GM19099 (cell line): ENCODE data around the gene PLN.

Experiments used
- POLR2A ChIP-seq: IDR thresholded peaks from 3 replicates; pipeline ENCODE4 v1.6.1; 2011; ENCODE audit warnings: low read depth; ENCODE audit not compliant: insufficient read length; ENCODE audit errors: extremely low read depth

Gene PLN

DNA sequence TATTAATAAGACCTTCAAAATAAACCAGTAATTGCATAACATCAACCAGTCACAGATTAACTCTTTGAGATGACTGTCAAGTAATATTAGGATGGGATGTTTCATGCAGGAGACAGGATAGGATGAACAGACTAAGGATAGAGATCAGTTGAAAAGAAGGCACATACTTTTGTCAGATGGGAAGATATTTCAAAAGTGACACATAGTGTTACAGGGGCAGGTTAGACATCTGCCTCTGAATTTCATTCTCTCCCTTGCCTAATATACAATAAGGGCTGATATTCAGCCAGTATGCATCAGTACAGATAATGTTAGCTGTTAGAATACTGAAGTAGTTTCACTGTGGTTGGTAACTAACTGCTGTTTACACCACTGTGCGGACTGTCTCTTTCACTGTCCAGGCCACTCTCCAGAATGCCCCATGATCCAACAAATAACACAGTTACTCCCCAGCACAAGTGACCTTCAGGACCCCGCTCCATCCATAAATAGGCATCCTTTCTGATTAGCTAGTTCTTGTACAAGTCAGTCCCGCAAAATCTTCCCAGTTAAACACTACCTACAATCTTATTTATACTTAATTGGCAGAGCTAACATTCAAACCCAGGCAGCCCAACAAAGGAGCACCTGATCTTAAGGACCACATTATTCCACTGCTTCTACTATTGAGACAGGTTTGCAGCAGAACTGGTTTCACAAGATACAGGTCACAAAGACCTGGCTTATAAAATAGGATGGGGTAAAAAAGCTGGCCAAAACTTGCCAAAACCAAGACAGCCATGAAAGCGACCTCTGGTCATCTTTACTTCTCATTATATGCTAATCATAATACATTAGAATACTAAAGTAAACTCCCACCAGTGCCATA lies 21.9 kb upstream of the PLN start:
- no peak for TF ChIP-seq POLR2A

DNA sequence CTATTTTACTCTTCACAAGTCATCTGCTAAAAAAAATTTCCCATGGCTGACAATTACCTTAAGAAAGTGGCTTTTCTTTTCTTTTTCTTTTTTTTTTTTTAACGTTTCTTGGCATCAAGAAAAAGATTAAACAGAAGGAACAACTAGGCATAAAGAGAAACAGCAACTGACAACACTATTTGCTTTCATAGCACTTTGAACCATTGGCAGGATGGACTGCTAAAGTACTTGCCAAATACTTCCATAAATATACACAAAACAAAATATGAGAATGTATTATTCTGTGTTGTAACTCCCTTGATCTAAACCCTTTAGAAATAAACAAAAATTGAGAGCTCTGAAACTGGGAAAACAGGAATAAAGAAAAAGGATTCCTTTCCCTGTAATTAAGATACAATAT lies 20.0 kb upstream of the PLN start:
- TF ChIP-seq POLR2A, result no peak

DNA sequence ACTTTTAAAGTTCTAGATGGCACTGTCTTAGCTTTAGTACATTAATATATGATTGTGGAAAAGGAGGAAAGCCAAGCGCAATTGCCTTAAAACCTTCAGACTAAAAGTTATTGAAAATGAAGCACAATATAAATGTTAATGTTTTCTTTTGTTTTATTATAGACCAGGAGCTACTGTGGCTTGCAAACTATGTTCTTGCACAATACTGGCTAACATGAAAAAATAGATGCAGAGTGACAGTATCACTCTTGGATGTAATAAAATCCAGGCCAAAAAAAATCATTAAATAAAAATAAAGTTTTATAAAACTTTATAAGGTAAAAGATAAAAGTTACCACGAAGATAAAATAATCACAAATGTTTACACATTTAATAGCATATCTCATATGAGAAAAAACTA lies 18.3 kb upstream of the PLN start:
- TF ChIP-seq POLR2A, result no peak

DNA sequence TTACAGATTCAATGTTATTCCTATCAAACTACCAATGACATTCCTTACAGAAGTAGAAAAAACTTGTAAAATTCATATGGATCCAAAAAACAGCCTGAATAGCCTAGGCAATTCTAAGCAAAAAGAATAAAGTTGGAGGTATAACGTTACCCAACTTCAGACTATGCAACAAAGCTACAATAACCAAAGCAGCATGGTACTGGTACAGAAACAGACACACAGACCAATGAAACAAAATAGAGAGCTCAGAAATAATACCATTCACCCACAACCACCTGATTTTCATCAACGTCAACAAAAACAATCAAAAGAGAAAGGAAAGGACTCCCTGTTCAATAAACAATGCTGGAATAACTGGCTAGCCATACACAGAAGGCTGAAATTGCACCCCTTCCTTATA lies 17.2 kb upstream of the PLN start:
- no peak for TF ChIP-seq POLR2A

DNA sequence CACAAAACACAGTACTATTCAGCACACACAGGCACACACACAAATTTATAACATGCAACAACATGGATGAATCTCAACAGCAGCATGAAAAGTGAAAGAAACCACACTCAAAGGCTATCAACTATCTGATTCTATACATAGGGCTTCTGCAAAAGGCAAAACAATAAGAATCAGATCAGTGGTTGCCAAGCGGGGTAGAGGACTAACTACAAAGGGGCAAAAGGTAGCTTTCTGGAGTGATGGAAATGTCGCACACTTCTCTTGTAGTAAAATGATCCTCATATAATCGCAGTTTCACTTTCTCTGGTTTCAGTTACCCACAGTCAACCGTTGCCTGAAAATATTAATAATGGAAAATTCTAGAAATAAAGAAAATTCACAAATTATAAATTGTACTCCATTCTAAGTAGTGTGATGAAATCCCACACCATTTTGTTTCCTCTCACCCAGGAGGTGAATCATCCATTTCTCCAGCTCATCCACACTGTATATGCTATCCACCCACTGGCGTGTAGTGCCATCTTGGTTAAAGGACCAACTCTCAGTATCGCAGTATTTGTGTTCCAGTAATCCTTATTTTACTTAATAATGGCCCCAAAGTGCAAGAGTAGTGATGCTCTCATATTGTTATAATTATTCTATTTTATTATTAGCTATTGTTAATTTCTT lies 12.8 kb upstream of the PLN start:
- TF ChIP-seq POLR2A, result no peak

DNA sequence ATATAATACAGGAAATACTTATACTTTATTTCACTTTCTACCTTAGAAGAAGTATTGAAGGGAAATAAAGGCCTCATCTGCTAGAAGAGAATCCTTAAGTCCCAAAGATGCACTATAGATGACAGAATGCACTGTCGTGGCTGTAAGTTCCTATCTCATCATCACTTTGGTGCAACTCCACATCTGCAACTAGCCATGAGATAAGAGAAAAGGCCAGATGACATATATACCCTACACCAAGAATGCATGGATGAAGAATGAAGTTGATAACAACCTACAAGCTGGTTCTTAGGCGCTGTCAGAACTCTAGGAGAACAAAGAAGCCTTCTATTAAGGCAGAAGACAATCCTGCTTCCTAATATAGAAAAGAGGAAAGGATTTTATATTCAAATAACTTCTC lies 11.6 kb upstream of the PLN start:
- TF ChIP-seq POLR2A, result no peak

DNA sequence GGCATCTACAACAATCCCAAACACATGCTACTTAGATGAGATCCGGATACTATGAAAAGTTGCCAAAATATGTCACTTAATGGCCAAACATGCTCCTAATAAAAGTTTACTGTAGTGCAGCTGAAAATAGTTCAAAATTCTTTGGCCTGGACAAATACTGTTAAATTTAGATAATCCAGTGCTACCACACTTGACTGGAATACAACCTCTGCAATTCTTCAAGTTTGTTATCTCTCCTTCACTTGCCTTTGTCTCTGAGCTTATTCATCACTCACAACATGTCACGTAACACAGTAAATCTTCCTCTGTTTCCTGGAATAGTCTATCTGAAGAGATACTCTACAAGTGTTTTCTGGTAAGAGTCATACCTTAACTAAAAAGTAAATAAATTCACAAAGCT lies 10.5 kb upstream of the PLN start:
- TF ChIP-seq POLR2A, result no peak

DNA sequence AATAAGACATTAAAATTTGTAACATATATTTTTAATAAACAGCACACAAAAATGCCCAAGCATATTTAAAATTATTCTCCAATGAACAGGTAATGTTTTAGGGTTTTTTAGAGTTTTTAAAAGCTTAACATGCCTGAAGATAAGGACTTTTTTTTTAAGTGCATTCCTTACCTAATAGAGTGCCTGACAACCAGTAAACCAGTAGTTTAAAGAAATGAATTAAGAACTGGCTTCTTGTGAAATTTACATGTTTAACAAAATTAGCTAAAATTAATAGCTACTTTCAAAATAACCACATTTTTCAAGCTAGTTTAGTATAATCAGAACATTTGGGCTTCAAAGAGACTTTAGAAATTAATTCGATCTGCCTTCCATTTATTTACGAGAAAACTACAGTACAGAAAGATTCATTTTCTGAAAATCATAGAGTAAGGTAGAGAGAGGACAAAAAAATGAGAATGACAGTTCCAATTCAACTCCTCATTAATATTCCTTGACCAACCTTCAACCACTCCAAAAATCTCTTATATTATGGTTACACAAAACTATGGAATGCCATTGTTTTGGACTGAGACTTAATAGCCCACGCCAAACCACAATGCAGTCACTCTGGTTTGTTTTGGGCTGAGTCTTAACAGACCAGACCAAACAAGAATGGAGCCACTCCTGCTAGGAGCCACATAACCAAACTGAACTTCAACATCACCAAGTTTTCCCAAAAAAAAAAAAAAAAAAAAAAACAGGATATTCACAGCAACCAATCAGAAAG lies 5.7 kb upstream of the PLN start:
- TF ChIP-seq POLR2A, result no peak

DNA sequence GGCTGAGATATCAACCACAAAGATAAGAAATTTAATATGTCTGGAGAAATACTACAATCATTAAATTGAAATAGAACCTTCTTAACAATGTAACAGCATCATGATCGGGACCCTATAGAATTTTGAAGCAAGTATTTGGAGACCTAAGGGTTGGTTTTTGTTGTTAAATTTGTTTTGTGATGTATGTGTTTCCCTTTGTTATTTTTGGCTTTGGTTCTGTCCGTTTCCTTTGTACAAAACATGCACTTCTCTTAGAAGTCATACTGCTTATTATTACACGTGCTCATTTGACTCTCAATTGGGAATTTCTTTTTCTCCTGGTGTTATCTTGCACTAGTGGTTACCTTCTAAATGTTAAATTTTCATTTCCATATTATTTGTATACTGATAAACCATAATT lies 4.0 kb upstream of the PLN start:
- no peak for TF ChIP-seq POLR2A

DNA sequence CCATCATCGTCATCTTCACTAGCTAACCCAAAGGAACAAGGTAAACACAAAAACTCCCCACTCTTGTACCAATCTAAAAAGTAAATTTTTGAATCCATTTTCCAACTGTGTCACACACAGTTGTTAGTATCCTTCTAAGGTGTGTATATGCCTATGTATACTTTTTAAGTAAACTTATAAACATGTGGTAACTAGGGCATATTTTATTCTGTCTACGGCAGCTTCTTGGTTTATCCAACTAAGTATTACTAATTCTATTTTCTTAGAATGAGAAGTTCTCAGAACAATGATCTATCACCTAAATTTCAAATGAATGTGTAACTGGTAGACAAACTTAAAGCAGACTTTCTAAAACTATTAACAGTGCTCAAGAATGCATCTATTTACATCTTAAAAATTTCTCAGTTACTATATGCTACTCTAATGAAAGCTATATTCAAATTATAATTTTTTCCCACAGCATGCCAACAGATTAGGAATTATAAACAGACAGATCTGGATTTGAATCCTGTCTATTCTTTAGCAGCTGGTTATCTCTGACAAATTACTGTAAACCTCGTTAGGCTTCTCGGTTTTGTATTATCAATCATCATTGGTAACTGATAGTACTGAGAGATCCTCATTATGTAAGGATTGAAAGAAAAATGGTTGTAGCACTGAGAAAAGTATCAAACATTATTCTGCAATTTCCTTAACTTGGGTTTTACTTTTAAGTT lies 1.8 kb upstream of the PLN start:
- no peak for TF ChIP-seq POLR2A

DNA sequence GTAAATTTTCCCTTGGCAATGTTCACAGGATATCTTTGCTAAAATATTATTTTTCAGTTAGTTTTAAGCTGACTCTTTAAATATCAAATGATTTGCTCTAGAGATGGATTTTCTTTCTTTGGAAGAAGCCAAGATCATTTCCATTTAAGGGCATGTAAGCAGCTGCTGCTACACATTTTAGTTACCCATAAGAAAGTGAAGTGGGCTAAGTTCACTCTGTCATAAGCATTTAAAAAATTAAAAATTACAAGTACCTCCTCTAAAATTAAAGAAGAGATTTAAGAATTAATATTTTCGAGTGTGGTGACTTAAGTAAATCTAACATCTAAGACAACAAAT lies 1.2 kb upstream of the PLN start:
- no peak for TF ChIP-seq POLR2A

DNA sequence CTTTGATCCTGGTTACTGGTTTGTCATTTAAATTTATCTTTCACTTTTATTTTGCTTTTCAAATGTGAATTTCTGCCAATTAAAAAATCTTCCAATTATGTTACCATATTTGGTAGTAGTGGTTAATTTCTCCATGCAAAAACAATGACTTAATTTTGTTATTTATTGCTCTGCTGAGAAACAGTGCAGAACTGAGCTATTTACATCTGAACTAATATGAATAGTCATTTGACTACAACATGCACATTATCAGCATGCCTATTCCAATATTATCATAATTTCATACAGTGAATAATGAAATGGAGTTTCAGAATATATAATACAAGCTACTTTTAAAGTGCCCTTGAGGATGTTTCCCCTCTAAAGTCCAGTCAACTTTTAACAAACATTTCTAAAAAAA lies 517 bp downstream of the PLN start:
- TF ChIP-seq POLR2A, result no peak

DNA sequence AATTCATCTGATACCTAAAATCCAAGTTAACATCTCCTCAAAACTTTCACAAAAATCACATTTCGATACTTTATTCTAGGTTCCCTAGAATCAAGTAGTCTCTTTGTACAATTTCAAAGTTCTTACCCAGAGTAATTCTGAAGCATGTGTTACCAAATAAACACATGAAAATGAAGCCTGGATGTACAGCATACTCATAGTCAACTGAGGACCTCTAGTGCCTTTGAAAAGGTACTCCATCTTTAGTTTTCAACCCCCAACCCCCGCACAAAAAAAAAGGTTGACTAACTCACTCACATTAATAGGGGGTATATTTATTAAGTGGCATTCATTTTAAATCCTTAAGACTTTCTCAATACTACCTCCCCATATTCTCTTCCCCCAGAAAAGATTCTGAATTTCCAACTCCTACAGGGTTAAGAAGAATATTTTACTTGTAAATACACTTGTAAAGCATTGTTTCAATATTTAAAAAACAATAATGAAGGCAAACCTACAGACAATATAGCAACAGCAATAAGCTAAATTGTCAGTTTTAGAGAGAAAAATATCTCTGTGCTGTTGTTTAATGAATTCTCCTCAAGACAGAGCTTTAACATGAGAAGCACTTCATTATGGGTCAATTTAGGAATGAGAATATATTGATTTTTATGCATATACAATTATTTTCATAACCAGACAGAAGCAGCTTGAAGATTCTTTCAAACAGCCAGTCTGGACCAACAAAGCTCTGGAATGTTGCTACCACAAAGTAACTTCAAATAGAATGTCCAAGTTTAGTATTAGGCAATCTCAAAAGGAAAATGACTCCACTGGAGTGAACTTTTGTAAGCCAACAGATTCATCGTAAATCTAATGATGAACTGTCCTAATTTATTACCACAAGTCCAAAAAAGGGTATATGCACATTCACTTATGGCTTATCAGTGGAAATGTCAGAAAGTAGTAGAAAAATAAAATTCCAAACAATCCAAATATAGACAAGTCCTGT lies 3.3 kb downstream of the PLN start:
- TF ChIP-seq POLR2A, result no peak

DNA sequence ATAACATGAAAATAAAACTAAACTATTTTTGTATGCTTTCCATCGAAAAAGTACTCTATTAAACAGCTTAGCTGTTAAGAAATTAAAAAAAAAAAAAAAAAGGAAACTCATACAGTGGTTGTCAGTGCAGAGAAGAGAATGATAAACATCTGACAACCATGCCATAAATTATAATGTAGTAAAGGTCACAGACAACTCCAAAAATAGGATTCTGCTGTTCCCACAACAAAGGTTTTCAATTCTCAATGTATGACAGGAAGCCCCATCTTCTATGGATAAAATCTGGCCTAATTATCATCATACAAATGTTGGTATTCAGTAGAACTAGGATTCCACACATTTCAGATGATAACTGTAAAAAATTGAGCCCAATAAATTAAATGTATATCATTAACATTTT lies 5.0 kb downstream of the PLN start:
- no peak for TF ChIP-seq POLR2A
